DMS79 treated with DMSO at 0.1 percent for 48 hours (cell line): Measurements from ENCODE around the gene LAMP5.

ENCODE experiments used
- DNase-seq: peaks from one replicate; lab custom pipeline; 2025; lab: John Stamatoyannopoulos, UW

The LAMP5 gene

GRCh38 chr20:9535449-9535848, 21.1 kb downstream of the LAMP5 start:
- no peak for DNase-seq

GRCh38 chr20:9543214-9543613, 28.8 kb downstream of the LAMP5 start:
- no peak for DNase-seq

- DNase-seq: no peak
These were observed 35.9 kb downstream of the LAMP5 start for GRCh38 chr20:9550283-9550682.

- DNase-seq: peak; percentile 46
These were observed 36.5 kb downstream of the LAMP5 start for GRCh38 chr20:9550871-9551270.

GRCh38 chr20:9551808-9552550, 37.6 kb downstream of the LAMP5 start:
- DNase-seq: no peak

- DNase-seq: no peak
These were observed 41.4 kb downstream of the LAMP5 start for GRCh38 chr20:9555781-9556180.

- no peak for DNase-seq
These were observed 43.0 kb downstream of the LAMP5 start for GRCh38 chr20:9557411-9557810.

- DNase-seq: no peak
These were observed 51.6 kb downstream of the LAMP5 start for GRCh38 chr20:9565910-9566550.

- no peak for DNase-seq
These were observed 52.6 kb downstream of the LAMP5 start for GRCh38 chr20:9566977-9567376.

GRCh38 chr20:9570612-9571011, 56.2 kb downstream of the LAMP5 start:
- DNase-seq: no peak

- no peak for DNase-seq
These were observed 57.4 kb downstream of the LAMP5 start for GRCh38 chr20:9571783-9572182.

GRCh38 chr20:9572670-9573069, 58.3 kb downstream of the LAMP5 start:
- DNase-seq: no peak

GRCh38 chr20:9573335-9574151, 59.2 kb downstream of the LAMP5 start:
- no peak for DNase-seq

GRCh38 chr20:9574181-9574580, 59.8 kb downstream of the LAMP5 start:
- DNase-seq: no peak

- DNase-seq: no peak
These were observed 60.4 kb downstream of the LAMP5 start for GRCh38 chr20:9574776-9575175.

- DNase-seq: no peak
These were observed 61.4 kb downstream of the LAMP5 start for GRCh38 chr20:9575836-9576235.

- DNase-seq: no peak
These were observed 62.3 kb downstream of the LAMP5 start for GRCh38 chr20:9576695-9577094.

- no peak for DNase-seq
These were observed 63.0 kb downstream of the LAMP5 start for GRCh38 chr20:9577397-9577796.

- DNase-seq: no peak
These were observed 64.2 kb downstream of the LAMP5 start for GRCh38 chr20:9578594-9578993.
